GM23248 (cell line): ENCODE measurements around the gene OR14C36. TPM values are rescaled to one million over a fixed set of nuclear protein-coding genes. Genes with fewer than 3 reads are reported as not detected.
"Not testable (repeated sequence)": the region's sequence is repeated elsewhere in the genome, so short reads cannot be mapped to it uniquely, and the experiment has no call there.

Experiments used
- DNase-seq: peaks from one replicate; pipeline ENCODE4 v3.0.0-alpha.2; 2015
- H2AFZ ChIP-seq: fragments of 200-600 bp; sonication (generic); 2 replicates; pipeline ENCODE4 v1.6.1; 2016; ENCODE audit warnings: antibody characterized with exemption
- H3F3A ChIP-seq: fragments of 200-600 bp; sonication (generic); 2 replicates; pipeline ENCODE4 v1.6.1; 2016; ENCODE audit warnings: mild to moderate bottlenecking, antibody characterized with exemption, mixed run types; ENCODE audit not compliant: insufficient read depth
- H3K27ac ChIP-seq: fragments of 200-600 bp; sonication (generic); 2 replicates; pipeline ENCODE4 v1.5.1; 2016; ENCODE audit warnings: mild to moderate bottlenecking
- H3K27me3 ChIP-seq: fragments of 200-600 bp; sonication (generic); replicated peaks from 2 replicates; pipeline ENCODE4 v1.6.1; 2016; ENCODE audit warnings: mild to moderate bottlenecking; ENCODE audit not compliant: insufficient read depth
- H3K36me3 ChIP-seq: fragments of 200-600 bp; sonication (generic); 2 replicates; pipeline ENCODE4 v1.6.1; 2016; ENCODE audit warnings: low read depth, mild to moderate bottlenecking
- H3K4me1 ChIP-seq: fragments of 200-600 bp; sonication (generic); 2 replicates; pipeline ENCODE4 v1.6.1; 2016; ENCODE audit warnings: mild to moderate bottlenecking; ENCODE audit not compliant: insufficient read depth
- H3K4me2 ChIP-seq: fragments of 200-600 bp; sonication (generic); one replicate; pipeline ENCODE4 v1.6.1; 2016; ENCODE audit warnings: mild to moderate bottlenecking; ENCODE audit not compliant: unreplicated experiment
- H3K4me3 ChIP-seq: fragments of 200-600 bp; sonication (generic); 2 replicates; pipeline ENCODE4 v1.5.1; 2016; ENCODE audit warnings: mild to moderate bottlenecking
- H3K79me2 ChIP-seq: fragments of 200-600 bp; sonication (generic); 2 replicates; pipeline ENCODE4 v1.6.1; 2016; ENCODE audit warnings: mild to moderate bottlenecking; ENCODE audit not compliant: insufficient read depth
- H3K9ac ChIP-seq: fragments of 200-600 bp; sonication (generic); 2 replicates; pipeline ENCODE4 v1.6.1; 2016; ENCODE audit warnings: mild to moderate bottlenecking
- H3K9me2 ChIP-seq: fragments of 200-600 bp; sonication (generic); 2 replicates; pipeline ENCODE4 v1.6.1; 2016; ENCODE audit warnings: mixed run types, mild to moderate bottlenecking, moderate library complexity; ENCODE audit not compliant: insufficient read depth
- H3K9me3 ChIP-seq: fragments of 200-600 bp; sonication (generic); one replicate; pipeline ENCODE4 v1.6.1; 2017; ENCODE audit warnings: low read depth
- H4K20me1 ChIP-seq: fragments of 200-600 bp; sonication (generic); 2 replicates; pipeline ENCODE4 v1.6.0; 2016; ENCODE audit not compliant: insufficient read depth
- EZH2 ChIP-seq: fragments of 200-600 bp; sonication (generic); IDR thresholded peaks from 2 replicates; pipeline ENCODE4 v1.6.1; 2018; ENCODE audit warnings: antibody characterized with exemption, mild to moderate bottlenecking; ENCODE audit not compliant: insufficient read depth, poor library complexity, severe bottlenecking
- EZH2phosphoT487 ChIP-seq: fragments of 200-600 bp; sonication (generic); IDR thresholded peaks from 2 replicates; pipeline ENCODE4 v1.6.1; 2018; ENCODE audit warnings: antibody characterized with exemption, moderate library complexity, mild to moderate bottlenecking, low read depth; ENCODE audit not compliant: insufficient read depth
- WGBS, 2 experiments: methylation state at CpG; one replicate each; pipeline ENCODE4 v1.1.6; 2015 to 2017; ENCODE audit warnings: low lambda C conversion rate in 2 of 2, low coverage in 1 of 2; ENCODE audit errors: missing lambda C conversion rate in 2 of 2; 5-methylcytosine and 5-hydroxymethylcytosine counted together
- in situ Hi-C: fragments of 300-500 bp; cut with MboI; formaldehyde crosslinking; loops from 2 replicates; pipeline ENCODE4 v1.15.0; 2020
- polyA plus RNA-seq: library from polyadenylated mRNA; unstranded; fragments of >200 nt; fragmentation: Nextera tagmentation; extraction: Ambion mirVana; gene quantifications from 2 replicates; pipeline ENCODE4 v1.2.1, GENCODE V29; 2016
- total RNA-seq: library from RNA; depleted of rRNA; stranded (reverse); fragments of >200 nt; shearing (Covaris generic); gene quantifications from 2 replicates; pipeline ENCODE4 v1.2.3, GENCODE V29; 2014; rRNA removed

The OR14C36 gene
- total RNA-seq (not detected in 2 replicates), polyA plus RNA-seq (not detected in 2 replicates)

- Histone ChIP-seq H4K20me1 (no peaks in the 10 kb centered on the region), H3K9ac (no peak within 1 kb of the TSS), H2AFZ (no peak within 1 kb of the TSS), H3K36me3 (no peaks in the 10 kb centered on the region), H3K4me3 (no peak within 1 kb of the TSS), H3K9me3 (no peaks in the 10 kb centered on the region), H3F3A (no peaks in the 10 kb centered on the region), H3K9me2 (no peaks in the 10 kb centered on the region), H3K4me1 (no peaks in the 10 kb centered on the region), H3K27ac (no peak within 1 kb of the TSS), H3K27me3 (no peaks in the 10 kb centered on the region), H3K4me2 (no peak within 1 kb of the TSS), H3K79me2 (no peaks in the 10 kb centered on the region)
- DNase-seq: no peak
- 18 to 20% methylated on average over 4 of the region's 4 CpGs for WGBS, 2 experiments
- TF ChIP-seq EZH2phosphoT487 (no peak), EZH2 (no peak)
- in situ Hi-C loops: no loop called here
Observed at GRCh38 chr1:248348475-248348874, at the start of gene OR14C36. TSS of gene OR14C36 (plus strand) at chr1:248348775. CDS start at chr1:248348775, 0 bp downstream.

GRCh38 chr1:248303324-248303723, 45.3 kb upstream of the OR14C36 start, which contains the start of gene OR2T12:
TSS of gene OR2T12 (minus strand) at chr1:248303424. CDS start at chr1:248295578, 7,846 bp downstream.
- Histone ChIP-seq H3K4me1 (no peaks in the 10 kb centered on the region), H3K9me2 (no peaks in the 10 kb centered on the region)

GRCh38 chr1:248305672-248306071, 42.9 kb upstream of the OR14C36 start:
- H3K9me3 ChIP-seq, H3K4me2 ChIP-seq, H3K27me3 ChIP-seq, DNase-seq, H3F3A ChIP-seq, H2AFZ ChIP-seq, H3K27ac ChIP-seq, in situ Hi-C loops, H3K79me2 ChIP-seq, H3K4me3 ChIP-seq, H3K36me3 ChIP-seq, H3K9ac ChIP-seq, H3K9me2 ChIP-seq, H4K20me1 ChIP-seq, H3K4me1 ChIP-seq: not testable (repeated sequence)
- WGBS, 2 experiments: 38 to 41% methylated on average over 8 to 9 of the region's 9 CpGs

More at GRCh38 chr1:248303324-248303723, 45.3 kb upstream of the OR14C36 start, which contains the start of gene OR2T12:
- H3K9ac ChIP-seq: no peak within 1 kb of the TSS
- no peak within 1 kb of the TSS for H3K4me2 ChIP-seq
- no peaks in the 10 kb centered on the region for H3K79me2 ChIP-seq
- no peak within 1 kb of the TSS for H3K4me3 ChIP-seq
- no peaks in the 10 kb centered on the region for H3F3A ChIP-seq
- no peak within 1 kb of the TSS for H3K27ac ChIP-seq
- in situ Hi-C loops: no loop called here
- H3K27me3 ChIP-seq: no peaks in the 10 kb centered on the region
- H3K9me3 ChIP-seq: no peaks in the 10 kb centered on the region
- no peak for DNase-seq
- no peak within 1 kb of the TSS for H2AFZ ChIP-seq
- no peaks in the 10 kb centered on the region for H4K20me1 ChIP-seq
- 27 to 36% methylated on average over 1 of the region's 1 CpG for WGBS, 2 experiments
- TF ChIP-seq EZH2: no peak
- TF ChIP-seq EZH2phosphoT487: no peak
- H3K36me3 ChIP-seq: no peaks in the 10 kb centered on the region

GRCh38 chr1:248306103-248306502, 42.5 kb upstream of the OR14C36 start:
- H3K9me2 ChIP-seq: no peaks in the 10 kb centered on the region
- no peaks in the 10 kb centered on the region for H3F3A ChIP-seq
- 50 to 65% methylated on average over 18 of the region's 19 CpGs for WGBS, 2 experiments
- H3K4me1 ChIP-seq: no peaks in the 10 kb centered on the region
- no peak overlapping the region for H3K4me3 ChIP-seq
- TF ChIP-seq EZH2phosphoT487: no peak
- no peak for TF ChIP-seq EZH2
- H3K27me3 ChIP-seq: no peaks in the 10 kb centered on the region
- no peaks in the 10 kb centered on the region for H3K36me3 ChIP-seq
- in situ Hi-C loops: no loop called here
- no peaks in the 10 kb centered on the region for H3K9me3 ChIP-seq
- no peaks in the 10 kb centered on the region for H3K79me2 ChIP-seq
- H4K20me1 ChIP-seq: no peaks in the 10 kb centered on the region
- no peak for DNase-seq
- H3K27ac ChIP-seq: no peak overlapping the region
- no peak overlapping the region for H3K9ac ChIP-seq
- no peak overlapping the region for H2AFZ ChIP-seq
- no peak overlapping the region for H3K4me2 ChIP-seq

GRCh38 chr1:248306740-248307139, 41.8 kb upstream of the OR14C36 start:
- WGBS, 2 experiments: 44 to 48% methylated on average over 12 to 15 of the region's 15 CpGs
- H3K27me3 ChIP-seq, H2AFZ ChIP-seq, H3F3A ChIP-seq, H3K36me3 ChIP-seq, H3K9ac ChIP-seq, H3K4me2 ChIP-seq, H3K27ac ChIP-seq, H3K4me1 ChIP-seq, H3K9me3 ChIP-seq, DNase-seq, H3K79me2 ChIP-seq, H3K4me3 ChIP-seq, H4K20me1 ChIP-seq, in situ Hi-C loops, H3K9me2 ChIP-seq: not testable (repeated sequence)
